GM18867 (cell line): ENCODE measurements around the gene DMXL1.

Experiments used
- ATAC-seq: cut with Tn5 transposase; IDR thresholded peaks from one replicate; pipeline ENCODE4 v1.9.1; 2021; ENCODE audit warnings: mild to moderate bottlenecking, moderate library complexity; ENCODE audit not compliant: unreplicated experiment

Gene DMXL1

GRCh38 chr5:119287547-119288111, 216.7 kb downstream of the DMXL1 start:
- peak; percentile 41 for ATAC-seq

- ATAC-seq: no peak
These were observed 217.6 kb downstream of the DMXL1 start for GRCh38 chr5:119288379-119289033.

GRCh38 chr5:119289438-119290044, 218.7 kb downstream of the DMXL1 start:
- peak; percentile 5 for ATAC-seq

- ATAC-seq: peak; percentile 84
These were observed 219.3 kb downstream of the DMXL1 start for GRCh38 chr5:119290161-119290569.

GRCh38 chr5:119290607-119291006, 219.7 kb downstream of the DMXL1 start:
- ATAC-seq: no peak

- ATAC-seq: no peak
These were observed 220.2 kb downstream of the DMXL1 start for GRCh38 chr5:119291056-119291455.

GRCh38 chr5:119291877-119292276, 221.0 kb downstream of the DMXL1 start:
- ATAC-seq: no peak

- ATAC-seq: no peak
These were observed 222.0 kb downstream of the DMXL1 start for GRCh38 chr5:119292701-119293515.

- no peak for ATAC-seq
These were observed 222.6 kb downstream of the DMXL1 start for GRCh38 chr5:119293516-119293829.
